ENCODE results near the gene ELL2. TPM values are rescaled to one million over a fixed set of nuclear protein-coding genes. Genes with fewer than 3 reads are reported as not detected.

Gene ELL2
- total and polyA plus RNA-seq, 7 donors, result 6.7 to 35.3 (median 26.6) TPM

GRCh38 chr5:95996904-95997723 is 35.5 kb upstream of the ELL2 start:
- Histone ChIP-seq H3K36me3 (no peaks in the 10 kb centered on the region), H3K27ac (no peak overlapping the region), H3K4me1 (no peaks in the 10 kb centered on the region), H3K27me3 (no peaks in the 10 kb centered on the region), H3K4me3 (no peak overlapping the region), H3K9me3 (no peaks in the 10 kb centered on the region)
- intact Hi-C loops (cut with DNase I), result no loop called here
- DNase-seq, result no peak
- no peak for TF ChIP-seq POLR2A (IDR thresholded peaks at IDR 0.05)
- TF ChIP-seq EP300 (IDR thresholded peaks at IDR 0.05), result no peak
- no peak for TF ChIP-seq POLR2AphosphoS5 (IDR thresholded peaks at IDR 0.05)
- no peak for TF ChIP-seq CTCF (IDR thresholded peaks at IDR 0.05)

- Histone ChIP-seq H3K4me1 (no peaks in the 10 kb centered on the region), H3K4me3 (no peak overlapping the region), H3K36me3 (no peaks in the 10 kb centered on the region), H3K27ac (no peak overlapping the region), H3K27me3 (no peaks in the 10 kb centered on the region), H3K9me3 (no peaks in the 10 kb centered on the region)
- WGBS, 2 donors, result 90 to 91% methylated on average over 3 of the region's 3 CpGs
- intact Hi-C loops (cut with DNase I), result no loop called here
- no peak for TF ChIP-seq POLR2A (IDR thresholded peaks at IDR 0.05)
- TF ChIP-seq CTCF (IDR thresholded peaks at IDR 0.05), result no peak
- no peak for TF ChIP-seq POLR2AphosphoS5 (IDR thresholded peaks at IDR 0.05)
- TF ChIP-seq EP300 (IDR thresholded peaks at IDR 0.05), result no peak
- DNase-seq, result no peak
These were observed 34.4 kb upstream of the ELL2 start for GRCh38 chr5:95995962-95996489.

- no peaks in the 10 kb centered on the region for H3K4me1 ChIP-seq
- no peaks in the 10 kb centered on the region for H3K36me3 ChIP-seq
- DNase-seq, result no peak
- TF ChIP-seq POLR2AphosphoS5 (IDR thresholded peaks at IDR 0.05) (no peak), EP300 (IDR thresholded peaks at IDR 0.05) (no peak), CTCF (IDR thresholded peaks at IDR 0.05) (no peak), POLR2A (IDR thresholded peaks at IDR 0.05) (no peak)
- 94 to 97% methylated on average over 1 of the region's 1 CpG for WGBS, 2 donors
- no peaks in the 10 kb centered on the region for H3K27me3 ChIP-seq
- intact Hi-C loops (cut with DNase I), result no loop called here
- H3K4me3 ChIP-seq, result no peak overlapping the region
- no peaks in the 10 kb centered on the region for H3K9me3 ChIP-seq
- no peak overlapping the region for H3K27ac ChIP-seq
These were observed 32.1 kb upstream of the ELL2 start for GRCh38 chr5:95993776-95994175.

- H3K36me3 ChIP-seq, result no peaks in the 10 kb centered on the region
- intact Hi-C loops (cut with DNase I), result no loop called here
- H3K9me3 ChIP-seq, result no peaks in the 10 kb centered on the region
- no peaks in the 10 kb centered on the region for H3K4me1 ChIP-seq
- no peak for TF ChIP-seq CTCF (IDR thresholded peaks at IDR 0.05)
- TF ChIP-seq POLR2AphosphoS5 (IDR thresholded peaks at IDR 0.05), result no peak
- no peak overlapping the region for H3K4me3 ChIP-seq
- no peak for DNase-seq
- no peak overlapping the region for H3K27ac ChIP-seq
- H3K27me3 ChIP-seq, result no peaks in the 10 kb centered on the region
These were observed 31.6 kb upstream of the ELL2 start for GRCh38 chr5:95993266-95993665.

Data from sigmoid colon (tissue), 7 donors.